NCI-H82 (cell line): ENCODE measurements around the gene RGS7.
"Not testable (repeated sequence)": the region's sequence is repeated elsewhere in the genome, so short reads cannot be mapped to it uniquely, and the experiment has no call there.

Experiments
- DNase-seq: peaks from one replicate; lab custom pipeline; 2025; lab: John Stamatoyannopoulos, UW

Gene RGS7

GRCh38 chr1:240976685-240977084, 380.3 kb downstream of the RGS7 start:
- DNase-seq: no peak

GRCh38 chr1:240973875-240974274, 383.1 kb downstream of the RGS7 start:
- DNase-seq: no peak

- not testable (repeated sequence) for DNase-seq
Observed at GRCh38 chr1:240972059-240972458, 384.9 kb downstream of the RGS7 start.

DNA sequence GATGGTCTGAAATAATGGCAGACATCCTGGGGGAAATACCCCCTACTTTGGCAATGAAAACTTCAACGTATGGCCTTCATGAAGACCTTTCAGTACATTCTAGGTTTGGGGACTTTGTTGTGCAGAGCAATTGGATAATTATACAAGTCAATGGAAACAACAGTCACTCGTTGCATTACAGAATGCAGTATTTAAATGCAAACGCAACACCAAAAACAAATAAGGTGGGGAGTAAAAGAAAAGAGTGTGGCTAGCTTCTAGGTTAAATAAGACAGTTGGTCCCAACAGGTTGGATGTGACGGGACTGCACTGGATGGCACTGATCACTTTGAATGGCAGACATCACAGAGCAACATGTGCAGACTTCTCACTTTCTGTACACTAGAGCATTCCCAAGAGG, 386.8 kb downstream of the RGS7 start:
- no peak for DNase-seq

GRCh38 chr1:240968864-240969263, 388.1 kb downstream of the RGS7 start:
- DNase-seq: no peak

GRCh38 chr1:240967070-240967724, 389.8 kb downstream of the RGS7 start:
- peak; percentile 49 for DNase-seq

DNA sequence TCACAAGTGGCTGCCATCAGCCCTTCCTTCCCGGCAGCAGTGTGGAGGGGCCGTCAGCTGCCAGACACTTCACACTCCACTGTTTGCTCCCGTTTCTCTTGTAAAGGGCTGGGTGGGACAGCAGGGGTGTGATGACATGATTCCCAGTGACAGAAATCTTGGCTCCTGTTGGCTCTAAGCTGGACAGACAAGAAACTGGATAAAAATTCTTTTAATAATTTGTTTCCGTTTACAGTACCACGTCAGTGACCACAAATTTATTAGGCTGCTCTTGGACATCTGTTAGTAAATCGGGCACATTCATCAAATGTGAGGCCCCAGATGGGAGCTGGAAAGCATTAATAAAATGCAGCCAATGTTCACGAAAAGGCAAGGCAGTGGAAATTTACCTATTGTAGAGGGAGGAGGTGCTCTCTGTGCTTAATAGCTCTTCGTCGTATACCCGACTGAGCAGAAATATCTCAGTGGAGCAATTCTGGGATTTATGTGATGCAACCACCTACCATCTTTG, 391.4 kb downstream of the RGS7 start:
- no peak for DNase-seq

GRCh38 chr1:240962086-240962485, 394.9 kb downstream of the RGS7 start:
- DNase-seq: no peak

DNA sequence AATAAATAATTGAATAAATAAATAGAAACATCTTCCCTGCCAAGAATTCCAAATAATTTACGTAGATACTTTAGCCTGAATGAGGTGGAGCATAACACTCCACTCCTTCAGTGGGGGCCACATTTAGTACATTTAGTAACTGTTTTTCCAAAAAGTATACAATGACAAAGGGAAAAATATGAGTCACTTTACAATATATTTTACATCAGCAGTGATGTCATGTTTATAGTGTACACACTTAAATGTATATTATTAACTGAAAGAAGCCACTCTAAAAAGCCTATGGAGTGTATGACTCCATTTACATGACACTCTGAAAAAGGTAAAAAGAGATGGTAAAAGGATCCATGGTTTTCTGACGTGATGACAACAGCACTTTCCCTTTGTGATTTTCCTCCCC, 400.6 kb downstream of the RGS7 start:
- no peak for DNase-seq

DNA sequence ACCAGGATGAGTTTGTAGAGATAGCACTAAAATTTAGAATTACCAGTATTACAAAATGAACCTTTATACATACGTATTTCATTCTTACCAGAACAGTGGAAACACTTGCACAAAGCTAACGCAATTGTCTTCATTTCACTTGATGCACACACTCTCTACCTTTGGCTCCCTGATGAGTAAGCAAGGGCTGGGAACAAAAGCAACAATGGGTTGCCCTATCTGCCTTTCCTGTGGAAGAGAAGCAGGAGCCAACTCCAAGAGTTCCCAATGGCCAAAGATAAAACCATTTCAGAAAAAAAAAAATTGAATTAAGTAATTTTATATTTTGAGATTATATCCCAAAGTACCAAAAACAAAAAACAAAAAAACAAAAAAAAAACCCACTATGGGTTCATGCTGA, 401.0 kb downstream of the RGS7 start:
- no peak for DNase-seq

GRCh38 chr1:240947438-240948224, 409.4 kb downstream of the RGS7 start:
- DNase-seq: no peak

- DNase-seq: peak; percentile 89
Observed at GRCh38 chr1:240946926-240947325, 410.1 kb downstream of the RGS7 start.

DNA sequence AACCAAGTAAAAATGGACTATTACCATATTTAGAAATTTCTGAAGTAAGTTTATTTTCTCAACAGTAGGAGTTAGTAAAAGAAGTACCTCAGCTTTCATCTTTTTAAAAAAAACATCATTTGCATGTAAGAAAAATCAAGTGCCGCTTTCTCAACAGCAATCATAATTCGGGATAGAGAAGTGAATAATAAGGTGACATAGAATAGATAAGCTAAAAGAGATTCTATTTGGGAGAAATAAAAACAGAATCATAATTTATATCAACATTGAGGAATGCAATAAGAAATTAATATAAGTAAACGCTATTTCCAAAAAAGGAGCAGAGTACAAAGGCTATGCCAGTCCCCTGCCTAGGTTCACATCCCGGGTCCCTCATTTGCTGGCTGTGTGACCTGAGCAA, 414.1 kb downstream of the RGS7 start:
- DNase-seq: no peak

DNA sequence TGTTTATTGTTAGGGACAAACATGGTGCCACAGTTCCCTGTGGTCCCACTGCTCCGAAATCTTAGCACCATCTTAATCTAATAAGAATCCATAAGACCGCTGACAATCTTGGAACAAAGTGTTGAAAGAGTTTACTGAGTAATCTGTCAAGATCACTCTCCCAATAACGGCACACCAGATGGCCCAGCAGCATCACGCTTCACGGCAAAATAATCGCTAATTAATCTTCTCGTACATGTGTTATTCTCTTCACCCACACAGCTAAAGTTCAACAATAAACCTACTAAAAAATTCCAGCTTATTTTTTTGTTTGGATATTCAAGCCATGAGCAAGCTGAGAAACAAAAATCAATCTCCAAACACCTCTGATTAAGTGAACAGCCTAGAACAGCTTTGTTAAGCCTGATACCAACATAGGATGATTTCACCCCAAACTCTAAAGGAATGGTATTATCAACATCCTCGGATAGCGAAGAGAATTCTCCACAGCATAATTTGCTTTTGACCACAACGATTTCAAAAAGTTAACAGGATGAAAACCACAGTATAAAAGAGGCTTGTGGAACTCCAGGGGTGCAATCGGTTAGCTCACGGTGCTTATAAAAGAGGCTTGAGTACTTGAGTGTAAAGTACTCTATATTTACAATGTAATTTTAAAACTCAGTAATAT, 415.2 kb downstream of the RGS7 start:
- peak; percentile 99 for DNase-seq

- DNase-seq: no peak
Observed at GRCh38 chr1:240936911-240937668, 419.9 kb downstream of the RGS7 start.

DNA sequence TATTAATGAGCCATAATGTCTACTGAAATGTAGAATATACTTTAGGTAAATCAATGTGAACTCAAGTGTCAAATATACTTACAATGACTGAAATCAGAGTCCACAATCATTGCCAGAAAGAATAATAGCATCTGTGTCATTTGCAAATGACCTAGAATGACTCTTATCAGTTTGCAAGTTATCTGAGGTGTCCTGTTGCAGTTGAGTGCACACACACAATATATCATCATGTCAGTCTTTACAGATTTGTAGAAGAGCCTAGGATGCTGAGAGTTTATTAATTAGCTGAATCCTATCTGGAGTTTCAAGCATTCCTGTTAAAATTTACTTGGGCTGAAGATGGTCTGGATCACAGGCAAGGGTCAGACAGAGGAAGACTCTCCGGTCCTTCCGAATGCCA, 421.1 kb downstream of the RGS7 start:
- DNase-seq: peak; percentile 34

DNA sequence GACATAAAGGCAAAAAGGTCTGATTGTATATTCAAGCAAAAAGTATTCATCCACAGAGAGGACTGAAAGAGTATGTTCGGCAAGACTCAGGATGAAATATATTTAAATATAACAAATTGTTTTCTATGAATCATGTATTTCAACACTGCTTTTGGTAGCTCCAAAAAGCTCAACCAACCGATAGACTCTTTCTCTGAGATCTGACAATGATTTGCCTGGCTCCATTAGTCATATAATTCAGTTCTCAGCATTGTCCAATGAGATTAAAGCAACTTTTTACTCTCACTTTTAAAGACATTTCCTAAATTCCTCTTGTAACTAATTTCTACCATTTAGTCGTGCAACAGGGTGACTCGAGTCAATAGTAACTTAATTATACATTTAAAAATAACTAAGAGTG, 426.0 kb downstream of the RGS7 start:
- DNase-seq: no peak

- no peak for DNase-seq
Observed at GRCh38 chr1:240928265-240928664, 428.7 kb downstream of the RGS7 start.

DNA sequence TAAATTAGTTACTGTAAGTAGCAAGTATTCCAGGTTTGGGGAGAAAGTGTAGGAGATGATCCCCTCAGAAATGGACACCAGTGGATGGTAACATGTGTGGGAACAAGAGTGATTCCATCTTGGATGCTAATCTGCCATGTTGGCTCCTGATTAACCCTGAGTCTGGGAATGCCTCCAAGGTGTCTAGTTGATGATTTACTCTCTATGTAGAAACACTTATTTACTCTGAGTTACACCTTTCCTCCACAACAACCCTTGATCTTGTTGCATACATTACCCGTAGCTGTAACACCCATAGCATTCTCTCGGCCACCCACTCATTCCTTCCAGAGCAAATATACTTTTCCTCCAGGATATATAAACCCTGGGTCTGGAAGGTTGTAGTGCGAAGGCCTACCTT, 429.2 kb downstream of the RGS7 start:
- DNase-seq: no peak

DNA sequence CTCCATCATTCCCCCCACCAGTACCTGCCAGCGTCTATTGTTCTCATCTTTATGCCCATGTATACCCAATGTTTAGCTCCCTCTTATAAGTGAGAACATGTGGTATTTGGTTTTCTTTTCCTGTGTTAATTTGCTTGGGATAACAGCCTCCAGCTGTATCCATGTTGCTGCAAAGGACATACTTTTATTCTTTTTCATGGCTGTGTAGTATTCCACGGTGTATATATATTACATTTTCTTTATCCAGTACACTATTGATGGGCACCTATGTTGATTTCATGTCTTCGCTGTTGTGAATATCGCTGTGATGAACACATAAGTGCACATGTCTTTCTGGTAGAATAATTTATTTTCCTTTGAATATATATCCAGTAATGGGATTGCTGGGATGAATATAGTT, 431.7 kb downstream of the RGS7 start:
- DNase-seq: no peak

DNA sequence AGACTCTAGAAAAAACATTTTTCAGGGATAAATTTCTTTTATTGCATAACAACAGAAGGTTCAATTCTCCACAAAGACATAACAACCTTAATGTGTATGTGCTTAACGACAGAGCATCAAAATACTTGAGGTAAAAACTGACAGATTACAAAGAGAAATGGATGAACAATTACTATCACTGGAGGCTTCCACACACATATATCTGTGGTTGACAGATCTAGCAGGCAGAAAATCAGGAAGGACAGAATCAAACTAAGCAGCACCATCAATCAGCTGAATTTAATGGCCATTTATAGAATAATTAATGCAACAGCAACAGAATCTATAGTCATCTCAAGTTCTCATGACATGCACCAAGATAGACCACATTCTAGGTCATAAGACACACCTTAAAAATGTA, 439.0 kb downstream of the RGS7 start:
- DNase-seq: no peak

GRCh38 chr1:240914506-240914905, 442.5 kb downstream of the RGS7 start:
- DNase-seq: no peak
